ENCODE measurements around the gene RTF2.

- TF ChIP-seq EZH2 (IDR thresholded peaks at IDR 0.05; ENCODE audit: insufficient read depth, poor library complexity, severe bottlenecking) (no peak), EZH2phosphoT487 (IDR thresholded peaks at IDR 0.05; ENCODE audit: insufficient read depth, low read depth) (no peak)
These were observed 49.7 kb downstream of the RTF2 start for GRCh38 chr20:56518126-56518525.
